Spleen (tissue), 11 donors: Measurements from ENCODE around the gene PTPRG. TPM values are rescaled to one million over a fixed set of nuclear protein-coding genes. Genes with fewer than 3 reads are reported as not detected.

Experiments
- DNase-seq: peaks from one replicate; pipeline ENCODE4 v3.0.0-alpha.2; 2020
- H3K27ac ChIP-seq, 8 donors: fragments of 200-600 bp; sonication (generic) in 7 of 8; 1 replicate in 4 of 8; 2 replicates in 4 of 8; pipeline versions ENCODE4 v1.5.0 to v1.8.0; 2016 to 2021; ENCODE audit warnings: inconsistent platforms in 4 of 8, mild to moderate bottlenecking in 4 of 8, moderate library complexity in 1 of 8
- H3K27me3 ChIP-seq, 7 donors: fragments of 200-600 bp; sonication (generic) in 6 of 7; replicated peaks in 1 of 7; 1 replicate in 4 of 7; 2 replicates in 3 of 7; pipeline versions ENCODE4 v1.5.0 to v1.8.0; 2016 to 2021; ENCODE audit warnings: inconsistent platforms in 3 of 7, mild to moderate bottlenecking in 1 of 7
- H3K36me3 ChIP-seq, 6 donors: fragments of 200-600 bp; sonication (generic) in 5 of 6; 1 replicate in 4 of 6; 2 replicates in 2 of 6; pipeline versions ENCODE4 v1.5.0 to v1.8.0; 2016 to 2021; ENCODE audit warnings: inconsistent platforms in 2 of 6
- H3K4me1 ChIP-seq, 6 donors: fragments of 200-600 bp; sonication (generic) in 5 of 6; 1 replicate in 3 of 6; 2 replicates in 3 of 6; pipeline versions ENCODE4 v1.5.0 to v1.8.0; 2016 to 2021; ENCODE audit warnings: inconsistent platforms in 3 of 6
- H3K4me3 ChIP-seq, 8 donors: fragments of 200-600 bp; sonication (generic) in 7 of 8; 1 replicate in 4 of 8; 2 replicates in 4 of 8; pipeline versions ENCODE4 v1.5.0 to v1.8.0; 2016 to 2021; ENCODE audit warnings: inconsistent platforms in 4 of 8, mild to moderate bottlenecking in 4 of 8, moderate library complexity in 2 of 8
- H3K9me3 ChIP-seq, 8 donors: fragments of 200-600 bp; sonication (generic) in 7 of 8; 1 replicate in 4 of 8; 2 replicates in 4 of 8; pipeline versions ENCODE4 v1.5.0 to v1.8.0; 2016 to 2021; ENCODE audit warnings: inconsistent platforms in 4 of 8
- CTCF ChIP-seq, 11 experiments: fragments of 200-600 bp in 7 of 11; fragments of 450-650 bp in 4 of 11; sonication (generic) in 4 of 11; IDR thresholded peaks in 8 of 11; conservative IDR thresholded peaks in 3 of 11; 1 replicate in 7 of 11; 2 replicates in 4 of 11; pipeline versions ENCODE4 v1.4.0 to v1.8.0; 2016 to 2021; ENCODE audit warnings: antibody characterized with exemption in 11 of 11, inconsistent platforms in 4 of 11, mild to moderate bottlenecking in 1 of 11
- POLR2A ChIP-seq, 3 donors: fragments of 450-650 bp; IDR thresholded peaks; one replicate each; pipeline ENCODE4 v1.5.1; 2017; ENCODE audit warnings: antibody characterized with exemption in 3 of 3, mild to moderate bottlenecking in 1 of 3
- POLR2AphosphoS5 ChIP-seq, 3 donors: sonication (generic); formaldehyde crosslinking; IDR thresholded peaks; one replicate each; pipeline ENCODE4 v1.5.1; 2017; ENCODE audit warnings: antibody characterized with exemption in 3 of 3
- WGBS, 5 donors: extraction: QIAGEN DNeasy Blood & Tissue Kit in 3 of 5; methylation state at CpG; one replicate each; pipeline versions ENCODE4 v1.1.5 to v1.1.7; 2013 to 2018; 5-methylcytosine and 5-hydroxymethylcytosine counted together
- intact Hi-C: fragments of 100-400 bp; cut with DNase I; formaldehyde crosslinking; loops from one replicate; pipeline ENCODE4 v1.15.0; 2023; ENCODE audit warnings: low total_unique reads
- polyA plus RNA-seq, 3 donors: library from polyadenylated mRNA; stranded (reverse); fragments of 200-250 nt; gene quantifications; one replicate each; pipeline ENCODE4 v1.2.1, GENCODE V29; 2013
- total RNA-seq, 7 donors: library from RNA; depleted of rRNA in 3 of 7; stranded (reverse); fragments of >200 nt in 3 of 7; fragmentation: NEBNext Ultra II Directional in 4 of 7; extraction: Animal tissue kit (Norgen Biotek cat#: 25700) in 4 of 7; gene quantifications; one replicate each; pipeline versions ENCODE4 v1.1.0 to v1.2.1, GENCODE V29; 2016 to 2021
- donor health status: healthy with polysubstance abuse.
- donor health status: DM: no; HTN: no; CAD: no; lungs with moderate emphysema.
- donor health status: DM: no; HTN: no; CAD: no.
- donor health status: Bipolar disorder and iron deficiency.
- donor health status: healthy.
- donor health status: DM: no; HTN: no; CAD: no.
- donor health status: DM: yes; HTN: yes; CAD: no.

PTPRG gene
- total and polyA plus RNA-seq, 10 donors, result 0.89 to 77.0 (median 34.5) TPM

- H3K27me3 ChIP-seq, result no peaks in the 10 kb centered on the region
- TF ChIP-seq POLR2AphosphoS5 (IDR thresholded peaks at IDR 0.05) (no peak), CTCF (IDR thresholded peaks at IDR 0.05 in 8 of 11, conservative IDR thresholded peaks at IDR 0.05 in 3 of 11) (no peak), POLR2A (IDR thresholded peaks at IDR 0.05) (no peak)
- H3K9me3 ChIP-seq, result no peaks in the 10 kb centered on the region
- WGBS, 5 donors, result 80 to 86% (median 83%) methylated on average over 8 of the region's 8 CpGs
- no peak for DNase-seq
- H3K4me3 ChIP-seq, result no peak overlapping the region
- no peaks in the 10 kb centered on the region for H3K4me1 ChIP-seq
- H3K36me3 ChIP-seq, result no peaks in the 10 kb centered on the region
- intact Hi-C loops, result no loop called here
- H3K27ac ChIP-seq, result no peak overlapping the region
Measured at GRCh38 chr3:62211675-62212429, 650.5 kb downstream of the PTPRG start.

GRCh38 chr3:62214850-62215249 lies 653.5 kb downstream of the PTPRG start:
- no peak overlapping the region for H3K27ac ChIP-seq
- no peaks in the 10 kb centered on the region for H3K9me3 ChIP-seq
- no peak overlapping the region for H3K4me3 ChIP-seq
- intact Hi-C loops, result no loop called here
- H3K36me3 ChIP-seq, result peaks cover 0 to 15% (median 0%) of the 10 kb centered on the region in 6 donors
- DNase-seq, result no peak
- TF ChIP-seq POLR2AphosphoS5 (IDR thresholded peaks at IDR 0.05) (no peak), POLR2A (IDR thresholded peaks at IDR 0.05) (no peak), CTCF (IDR thresholded peaks at IDR 0.05 in 8 of 11, conservative IDR thresholded peaks at IDR 0.05 in 3 of 11) (no peak)
- WGBS, 5 donors, result 85 to 93% (median 91%) methylated on average over 4 of the region's 4 CpGs
- H3K27me3 ChIP-seq, result no peaks in the 10 kb centered on the region
- no peaks in the 10 kb centered on the region for H3K4me1 ChIP-seq

- H3K9me3 ChIP-seq, result no peaks in the 10 kb centered on the region
- H3K36me3 ChIP-seq, result peaks cover 0 to 34% (median 0%) of the 10 kb centered on the region in 6 donors
- no peak overlapping the region for H3K4me3 ChIP-seq
- no peaks in the 10 kb centered on the region for H3K27me3 ChIP-seq
- no peak for TF ChIP-seq POLR2AphosphoS5 (IDR thresholded peaks at IDR 0.05)
- TF ChIP-seq POLR2A (IDR thresholded peaks at IDR 0.05), result no peak
- TF ChIP-seq CTCF (IDR thresholded peaks at IDR 0.05 in 8 of 11, conservative IDR thresholded peaks at IDR 0.05 in 3 of 11), result no peak
- no peaks in the 10 kb centered on the region for H3K4me1 ChIP-seq
- no peak overlapping the region for H3K27ac ChIP-seq
- DNase-seq, result no peak
- intact Hi-C loops, result no loop called here
Measured at GRCh38 chr3:62220616-62221015, 659.2 kb downstream of the PTPRG start.

GRCh38 chr3:62225051-62225450 lies 663.7 kb downstream of the PTPRG start:
- WGBS, 5 donors, result 79 to 92% (median 82%) methylated on average over 2 of the region's 2 CpGs
- intact Hi-C loops, result no loop called here

More at GRCh38 chr3:62225051-62225450, 663.7 kb downstream of the PTPRG start:
- H3K27me3 ChIP-seq, result no peaks in the 10 kb centered on the region
- no peak for TF ChIP-seq CTCF (IDR thresholded peaks at IDR 0.05 in 8 of 11, conservative IDR thresholded peaks at IDR 0.05 in 3 of 11)
- no peak for TF ChIP-seq POLR2A (IDR thresholded peaks at IDR 0.05)
- no peak for TF ChIP-seq POLR2AphosphoS5 (IDR thresholded peaks at IDR 0.05)
- H3K4me1 ChIP-seq, result no peaks in the 10 kb centered on the region
- H3K36me3 ChIP-seq, result peaks cover 0 to 17% (median 0%) of the 10 kb centered on the region in 6 donors
- no peak overlapping the region for H3K4me3 ChIP-seq
- no peaks in the 10 kb centered on the region for H3K9me3 ChIP-seq
- no peak for DNase-seq
- H3K27ac ChIP-seq, result no peak overlapping the region
